Progenitor cell of endocrine pancreas (in vitro differentiated cells): Measurements from ENCODE around the gene FAM118A. TPM values are rescaled to one million over a fixed set of nuclear protein-coding genes. Genes with fewer than 3 reads are reported as not detected.
A peak's percentile ranks its signal among the peaks of the same experiment; 100 is the strongest.

Experiments
- DNase-seq: peaks from one replicate; pipeline ENCODE4 v3.0.0; 2021; ENCODE audit warnings: low spot score; ENCODE audit not compliant: unreplicated experiment
- H3K27ac Mint-ChIP-seq: 2 replicates; pipeline ENCODE4 v1.8.0; 2021; ENCODE audit warnings: mild to moderate bottlenecking, moderate library complexity, mixed read lengths
- H3K27me3 Mint-ChIP-seq: 2 replicates; pipeline ENCODE4 v1.8.0; 2021; ENCODE audit warnings: mixed read lengths
- H3K36me3 Mint-ChIP-seq: 2 replicates; pipeline ENCODE4 v1.8.0; 2022; ENCODE audit warnings: mixed read lengths; ENCODE audit not compliant: insufficient read depth
- H3K4me1 Mint-ChIP-seq: 2 replicates; pipeline ENCODE4 v1.8.0; 2021; ENCODE audit warnings: low read depth, mixed read lengths
- H3K4me3 Mint-ChIP-seq: 2 replicates; pipeline ENCODE4 v1.8.0; 2021; ENCODE audit warnings: low read depth, mild to moderate bottlenecking, moderate library complexity, mixed read lengths
- H3K9me3 Mint-ChIP-seq: 2 replicates; pipeline ENCODE4 v1.8.0; 2021; ENCODE audit warnings: low read depth, mixed read lengths
- total RNA-seq: library from RNA; stranded (reverse); gene quantifications from 2 replicates; pipeline ENCODE4 v1.2.1, GENCODE V29; 2021
- TF ChIP-seq, protein P1 (sequence below): fragments of 200-600 bp; sonication (generic); IDR thresholded peaks from one replicate; pipeline ENCODE4 v1.5.0; 2021; ENCODE audit warnings: antibody characterized with exemption, mild to moderate bottlenecking; ENCODE audit not compliant: unreplicated experiment

Gene FAM118A
- total RNA-seq, 1 donor from 2014 or later, result 122 TPM

DNA sequence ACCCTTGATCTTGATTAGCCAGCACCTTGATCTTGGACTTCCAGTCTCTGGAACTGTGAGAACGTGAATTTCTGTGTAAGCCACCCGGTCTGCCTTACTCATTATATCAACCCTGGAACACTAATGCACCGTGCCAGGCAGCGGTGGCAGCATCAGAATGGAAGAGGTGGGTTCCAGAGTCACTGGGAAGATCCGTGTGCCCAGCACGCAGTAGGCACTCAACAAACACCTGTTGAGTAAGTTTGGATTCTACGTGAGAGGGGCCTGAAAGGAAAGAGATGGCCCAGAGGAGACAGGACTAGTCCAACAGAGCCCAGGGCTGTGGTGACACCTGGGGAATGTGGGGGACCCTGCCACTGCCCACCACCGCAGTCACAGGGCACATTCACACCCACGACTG lies 31.6 kb upstream of the FAM118A start:
- TF ChIP-seq, protein P1, sequence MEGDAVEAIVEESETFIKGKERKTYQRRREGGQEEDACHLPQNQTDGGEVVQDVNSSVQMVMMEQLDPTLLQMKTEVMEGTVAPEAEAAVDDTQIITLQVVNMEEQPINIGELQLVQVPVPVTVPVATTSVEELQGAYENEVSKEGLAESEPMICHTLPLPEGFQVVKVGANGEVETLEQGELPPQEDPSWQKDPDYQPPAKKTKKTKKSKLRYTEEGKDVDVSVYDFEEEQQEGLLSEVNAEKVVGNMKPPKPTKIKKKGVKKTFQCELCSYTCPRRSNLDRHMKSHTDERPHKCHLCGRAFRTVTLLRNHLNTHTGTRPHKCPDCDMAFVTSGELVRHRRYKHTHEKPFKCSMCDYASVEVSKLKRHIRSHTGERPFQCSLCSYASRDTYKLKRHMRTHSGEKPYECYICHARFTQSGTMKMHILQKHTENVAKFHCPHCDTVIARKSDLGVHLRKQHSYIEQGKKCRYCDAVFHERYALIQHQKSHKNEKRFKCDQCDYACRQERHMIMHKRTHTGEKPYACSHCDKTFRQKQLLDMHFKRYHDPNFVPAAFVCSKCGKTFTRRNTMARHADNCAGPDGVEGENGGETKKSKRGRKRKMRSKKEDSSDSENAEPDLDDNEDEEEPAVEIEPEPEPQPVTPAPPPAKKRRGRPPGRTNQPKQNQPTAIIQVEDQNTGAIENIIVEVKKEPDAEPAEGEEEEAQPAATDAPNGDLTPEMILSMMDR, result no peak
- Mint-ChIP-seq H3K27me3 (peaks cover 27% of the 10 kb centered on the region), H3K9me3 (no peaks in the 10 kb centered on the region), H3K4me1 (peaks cover 9% of the 10 kb centered on the region), H3K4me3 (no peak overlapping the region), H3K27ac (no peak overlapping the region), H3K36me3 (no peaks in the 10 kb centered on the region)
- DNase-seq, result no peak

GRCh38 chr22:45280587-45280980 lies 29.1 kb upstream of the FAM118A start:
- TF ChIP-seq, protein P1, result no peak
- no peaks in the 10 kb centered on the region for H3K9me3 Mint-ChIP-seq
- no peak for DNase-seq

DNA sequence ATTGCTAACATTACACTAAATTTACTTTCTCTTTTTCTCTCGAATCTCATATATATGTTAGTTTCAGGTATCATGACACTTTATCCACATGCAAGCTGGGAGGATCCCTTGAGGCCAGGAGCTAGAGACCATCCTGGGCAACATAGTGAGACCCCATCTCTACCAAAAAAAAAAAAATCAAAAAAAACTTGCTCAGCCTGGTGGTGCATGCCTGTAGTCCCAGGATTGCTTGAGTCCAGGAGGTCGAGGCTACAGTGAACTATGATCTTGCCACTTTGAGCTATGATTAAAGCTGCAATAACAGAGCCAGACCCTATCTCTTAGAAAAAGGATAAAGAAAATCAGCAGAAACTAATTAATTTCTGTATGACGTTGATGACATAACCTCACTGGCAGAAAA lies 28.7 kb upstream of the FAM118A start:
- TF ChIP-seq, protein P1, result no peak
- Mint-ChIP-seq H3K27me3 (peaks cover 41% of the 10 kb centered on the region), H3K4me1 (peaks cover 6% of the 10 kb centered on the region), H3K27ac (no peak overlapping the region), H3K9me3 (no peaks in the 10 kb centered on the region), H3K4me3 (no peak overlapping the region), H3K36me3 (no peaks in the 10 kb centered on the region)
- DNase-seq, result no peak

More at GRCh38 chr22:45280587-45280980, 29.1 kb upstream of the FAM118A start:
- H3K27ac Mint-ChIP-seq, result no peak overlapping the region
- no peaks in the 10 kb centered on the region for H3K36me3 Mint-ChIP-seq
- peaks cover 5% of the 10 kb centered on the region for H3K4me1 Mint-ChIP-seq
- no peak overlapping the region for H3K4me3 Mint-ChIP-seq
- H3K27me3 Mint-ChIP-seq, result peaks cover 39% of the 10 kb centered on the region

- TF ChIP-seq, protein P1, result no peak
- Mint-ChIP-seq H3K9me3 (no peaks in the 10 kb centered on the region), H3K36me3 (no peaks in the 10 kb centered on the region), H3K4me3 (peak within 1 kb of the TSS; percentile 70), H3K27ac (peak within 1 kb of the TSS; percentile 49), H3K4me1 (peaks cover 6% of the 10 kb centered on the region), H3K27me3 (peaks cover 51% of the 10 kb centered on the region)
- peak; percentile 78 for DNase-seq
Measured at GRCh38 chr22:45284705-45285262, 24.9 kb upstream of the FAM118A start, which contains the start of gene UPK3A. TSS of gene UPK3A (plus strand) at chr22:45284949. CDS start at chr22:45285014, 65 bp downstream.

DNA sequence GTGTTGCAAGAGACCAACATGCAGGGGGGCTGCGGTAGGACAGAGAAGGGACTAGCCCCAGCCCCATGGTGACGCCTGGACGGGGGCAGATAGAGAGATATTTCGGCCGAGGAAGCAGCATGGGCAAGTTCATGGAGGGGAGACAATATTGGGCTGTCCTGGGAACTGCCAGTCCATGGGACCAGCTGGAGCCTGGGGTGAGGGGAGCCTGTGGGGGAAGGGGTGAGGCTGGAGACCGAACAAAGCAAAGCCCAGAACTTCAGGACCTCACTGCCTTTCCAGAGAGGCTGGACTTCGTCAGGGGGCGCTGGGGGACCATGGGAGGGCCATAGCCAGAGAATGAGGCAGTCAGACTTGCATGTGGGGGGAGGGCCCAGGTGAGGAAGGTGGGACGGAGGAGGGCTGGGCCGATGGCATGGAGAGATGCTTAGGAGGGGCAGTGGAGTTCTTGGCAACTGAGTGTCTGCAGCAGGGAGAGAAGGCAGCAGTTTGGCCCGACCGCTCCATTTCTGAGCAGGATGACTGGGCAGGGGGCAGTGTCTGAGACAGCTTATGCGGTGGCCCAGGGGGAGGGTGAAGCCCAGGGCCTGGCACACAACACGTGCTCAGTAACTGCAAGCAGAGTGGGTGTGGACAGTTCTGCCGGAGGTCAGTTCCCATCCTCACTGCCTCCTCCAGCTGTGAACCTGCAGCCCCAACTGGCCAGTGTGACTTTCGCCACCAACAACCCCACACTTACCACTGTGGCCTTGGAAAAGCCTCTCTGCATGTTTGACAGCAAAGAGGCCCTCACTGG lies 24.3 kb upstream of the FAM118A start:
- peak overlapping the region; percentile 49 for H3K27ac Mint-ChIP-seq
- H3K4me3 Mint-ChIP-seq, result peak overlapping the region; percentile 70
- TF ChIP-seq, protein P1, result no peak
- H3K36me3 Mint-ChIP-seq, result no peaks in the 10 kb centered on the region
- peak; percentile 25 for DNase-seq
- no peaks in the 10 kb centered on the region for H3K9me3 Mint-ChIP-seq
- peaks cover 52% of the 10 kb centered on the region for H3K27me3 Mint-ChIP-seq
- H3K4me1 Mint-ChIP-seq, result peaks cover 6% of the 10 kb centered on the region
